ENCODE measurements around the gene CTNNA2.

The CTNNA2 gene

DNA sequence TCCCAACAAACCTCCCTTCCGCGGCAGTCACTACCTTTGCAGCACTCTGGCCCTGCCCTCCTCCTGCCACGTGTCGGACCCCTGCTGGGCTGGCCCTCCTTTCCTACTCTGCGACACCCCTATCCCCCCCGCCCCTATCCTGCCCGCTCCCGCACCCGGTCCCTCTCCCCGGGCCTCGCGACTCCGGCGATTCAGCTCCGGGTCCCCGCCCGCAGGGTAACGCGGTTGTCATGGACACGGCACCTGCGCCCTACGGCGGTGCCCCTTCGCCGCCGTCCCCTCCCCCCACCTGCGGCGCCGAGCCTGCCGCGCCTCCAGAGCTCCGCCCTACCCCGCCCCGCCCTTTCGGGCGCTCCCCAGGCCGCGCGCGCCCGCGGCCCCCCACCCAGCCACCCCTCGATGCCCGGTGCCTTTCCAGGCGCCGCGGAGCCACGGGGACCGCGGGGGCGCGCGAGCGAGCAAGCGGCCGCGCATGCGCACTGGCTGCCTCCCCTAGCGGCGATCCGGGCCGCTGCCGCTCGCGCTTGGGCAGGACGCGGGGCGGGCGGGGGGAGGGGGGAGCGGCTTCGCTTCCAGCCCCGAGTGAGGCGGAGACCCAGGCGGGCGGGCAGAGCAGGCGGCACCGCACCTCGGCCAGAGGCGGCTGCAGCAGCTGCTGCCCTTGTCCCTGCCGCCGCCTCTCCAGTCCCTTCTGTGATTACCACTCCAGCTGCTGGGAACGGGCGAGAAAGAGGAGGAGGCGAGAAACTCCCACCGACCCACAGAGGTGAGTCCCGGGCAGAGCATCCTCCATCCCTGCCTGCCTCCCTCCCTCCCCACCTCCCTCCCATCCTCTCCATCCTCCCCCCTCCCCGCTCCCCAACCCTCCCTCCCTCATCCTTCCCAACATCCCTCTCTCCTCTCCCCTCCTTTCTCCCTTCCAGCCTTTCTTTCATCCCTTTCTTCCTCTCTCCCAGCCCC, at the start of gene CTNNA2:
TSS of gene CTNNA2 (plus strand) at position 610 of the 960 bp plus-strand sequence.
- TF ChIP-seq GATA3 (IDR thresholded peaks at IDR 0.05; ENCODE audit: low read depth, low read length) (no peak), GATA2 (IDR thresholded peaks at IDR 0.05; ENCODE audit: low read depth, low read length) (no peak)

DNA sequence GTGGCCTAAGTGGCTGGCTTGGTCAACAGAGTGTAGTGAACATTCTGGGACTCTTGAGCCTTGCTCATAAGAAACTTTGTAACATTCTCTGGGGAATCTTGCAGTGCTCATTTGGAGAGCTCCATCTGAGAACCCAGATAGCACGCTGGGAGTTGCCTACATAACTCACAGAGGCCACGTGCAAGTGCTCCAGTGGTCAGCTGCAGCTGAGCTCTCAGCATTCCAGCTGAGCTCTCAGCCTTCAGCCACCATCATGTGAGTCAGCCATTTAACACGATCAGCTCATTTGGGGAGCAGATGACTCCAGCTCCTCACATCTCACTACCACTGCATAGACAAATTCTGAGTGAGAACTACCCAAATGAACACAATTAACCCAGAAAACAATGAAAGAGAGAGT, 25.5 kb upstream of the CTNNA2 start:
- TF ChIP-seq GATA3 (IDR thresholded peaks at IDR 0.05; ENCODE audit: low read depth, low read length) (no peak), GATA2 (IDR thresholded peaks at IDR 0.05; ENCODE audit: low read depth, low read length) (no peak)

DNA sequence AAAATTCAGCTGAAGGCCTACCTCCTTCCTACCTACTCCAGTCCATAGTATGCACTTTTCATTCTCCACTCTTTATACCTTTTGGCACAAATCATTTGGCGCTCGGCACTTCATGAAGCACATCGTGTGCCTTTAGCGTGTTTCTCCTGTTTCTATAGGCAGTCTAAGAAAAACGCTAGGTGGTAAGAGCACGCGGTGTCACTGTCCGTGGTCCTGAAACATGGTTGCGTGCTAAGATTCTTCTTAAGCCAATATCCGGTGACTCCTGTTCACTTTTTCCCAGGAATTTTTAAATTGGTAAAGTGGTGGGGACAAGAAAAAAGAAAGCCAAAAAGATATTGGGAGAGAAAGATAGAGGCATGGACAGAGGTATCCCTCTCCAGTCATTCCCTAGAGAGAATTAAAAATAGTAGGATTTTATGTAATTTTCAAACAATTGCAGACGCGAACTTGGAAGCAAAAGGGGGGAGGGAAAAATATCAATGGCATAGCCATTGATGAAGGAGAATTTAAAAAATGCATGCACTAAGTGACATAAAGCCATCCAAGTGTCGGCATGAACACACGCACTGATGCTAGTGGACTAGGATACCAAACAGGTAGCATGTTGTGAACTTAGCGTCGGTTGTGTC, 1.4 kb upstream of the CTNNA2 start:
- TF ChIP-seq GATA2 (IDR thresholded peaks at IDR 0.05; ENCODE audit: low read depth, low read length) (no peak), GATA3 (IDR thresholded peaks at IDR 0.05; ENCODE audit: low read depth, low read length) (no peak)

DNA sequence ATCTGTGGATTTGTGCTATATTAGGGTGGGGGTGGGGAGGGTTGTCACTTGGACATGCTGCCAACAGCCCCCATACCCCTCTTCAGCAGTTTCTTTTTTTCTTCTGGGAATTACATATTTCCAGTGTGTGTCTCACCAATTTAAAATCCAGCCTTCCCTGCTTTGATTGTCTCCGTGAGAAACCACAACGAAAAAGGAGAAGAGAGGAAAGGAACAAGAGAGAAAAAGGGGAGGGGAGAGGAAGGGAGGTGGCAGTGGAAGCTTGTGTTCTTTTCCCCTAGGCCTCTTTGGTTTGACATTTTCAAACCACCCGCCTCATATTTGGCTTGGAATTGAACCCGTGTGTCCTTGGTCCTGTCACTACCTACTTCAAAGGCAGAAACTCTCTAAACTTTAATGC, 860 bp downstream of the CTNNA2 start:
- no peak for TF ChIP-seq GATA3 (IDR thresholded peaks at IDR 0.05; ENCODE audit: low read depth, low read length)
- TF ChIP-seq GATA2 (IDR thresholded peaks at IDR 0.05; ENCODE audit: low read depth, low read length), result no peak

DNA sequence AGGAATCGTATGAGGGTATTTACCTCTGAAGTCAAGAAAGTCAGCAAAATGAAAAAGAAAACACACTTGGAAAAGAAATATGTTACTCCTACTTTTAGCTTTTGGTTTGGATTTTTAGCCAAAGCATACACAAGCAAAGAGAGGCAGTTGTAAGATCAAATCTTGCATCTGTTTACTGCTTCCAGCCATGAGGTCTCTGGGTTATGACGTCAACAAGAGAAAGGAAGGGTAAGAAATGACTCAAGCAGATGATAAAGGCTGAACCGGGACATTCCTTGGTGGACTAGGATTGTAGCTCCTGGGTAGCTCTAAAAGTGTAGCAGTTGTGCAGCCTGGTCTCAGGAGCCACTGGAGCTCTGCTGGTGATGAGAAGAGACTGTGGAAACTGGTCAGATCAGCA, 16.8 kb downstream of the CTNNA2 start:
- TF ChIP-seq GATA2 (IDR thresholded peaks at IDR 0.05; ENCODE audit: low read depth, low read length), result no peak
- TF ChIP-seq GATA3 (IDR thresholded peaks at IDR 0.05; ENCODE audit: low read depth, low read length), result no peak

DNA sequence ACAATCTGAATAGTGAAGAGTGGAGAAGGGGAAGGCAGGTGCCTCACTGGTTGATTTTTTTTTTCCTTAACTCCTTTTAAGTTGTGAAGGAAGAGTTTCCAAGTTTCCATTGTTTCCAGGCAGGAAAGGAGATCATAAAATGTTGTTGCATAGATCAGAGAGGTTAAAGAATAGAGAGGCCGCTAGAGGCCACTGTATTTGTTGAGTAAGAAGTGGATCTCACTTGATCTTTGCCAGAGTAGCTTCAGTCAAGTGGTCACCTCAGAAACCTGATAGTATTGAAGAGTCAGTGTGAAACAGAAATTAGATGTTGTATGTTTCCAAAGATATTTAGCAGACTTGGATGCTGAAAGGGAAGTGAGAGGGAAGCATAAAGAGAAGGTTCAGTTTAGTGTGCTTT, 17.6 kb downstream of the CTNNA2 start:
- TF ChIP-seq GATA3 (IDR thresholded peaks at IDR 0.05; ENCODE audit: low read depth, low read length) (no peak), GATA2 (IDR thresholded peaks at IDR 0.05; ENCODE audit: low read depth, low read length) (no peak)

DNA sequence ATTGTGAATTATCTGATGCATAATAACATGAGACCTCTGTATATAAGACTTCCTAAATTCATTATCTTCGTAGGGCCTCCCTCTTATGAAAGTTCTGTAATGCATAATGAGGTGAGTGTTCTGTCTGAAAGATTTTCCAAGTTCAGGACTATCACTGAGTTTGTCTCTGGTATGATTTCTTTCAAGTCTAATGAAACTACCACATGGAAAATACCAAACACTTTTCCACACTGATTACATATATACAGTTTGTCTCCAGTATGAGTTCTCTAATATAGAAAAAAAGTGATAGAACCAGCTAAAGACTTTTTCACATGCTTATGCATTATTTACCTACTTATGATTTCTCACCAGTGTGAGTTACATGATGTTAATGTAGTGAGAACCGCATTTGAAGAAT, 34.7 kb downstream of the CTNNA2 start:
- TF ChIP-seq GATA3 (IDR thresholded peaks at IDR 0.05; ENCODE audit: low read depth, low read length) (no peak), GATA2 (IDR thresholded peaks at IDR 0.05; ENCODE audit: low read depth, low read length) (no peak)

DNA sequence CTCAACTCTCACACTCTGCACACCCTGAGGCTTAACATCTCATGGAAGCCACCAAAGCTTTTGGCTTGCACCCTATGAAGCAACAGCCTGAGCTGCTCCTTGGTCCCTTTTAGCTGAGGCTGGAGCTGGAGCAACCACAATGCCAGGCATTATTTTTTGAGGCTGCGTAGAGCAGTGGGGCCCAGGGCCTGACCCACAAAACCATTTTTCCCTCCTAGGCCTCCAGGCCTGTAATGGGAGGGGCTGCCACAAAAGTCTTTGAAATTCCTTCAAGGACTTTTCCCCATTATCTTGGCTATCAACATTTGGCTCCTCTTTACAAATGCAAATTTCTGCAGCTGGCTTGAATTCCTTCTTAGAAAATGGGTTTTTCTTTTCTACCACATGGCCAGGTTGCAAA, 39.8 kb downstream of the CTNNA2 start:
- TF ChIP-seq GATA2 (IDR thresholded peaks at IDR 0.05; ENCODE audit: low read depth, low read length) (no peak), GATA3 (IDR thresholded peaks at IDR 0.05; ENCODE audit: low read depth, low read length) (no peak)

DNA sequence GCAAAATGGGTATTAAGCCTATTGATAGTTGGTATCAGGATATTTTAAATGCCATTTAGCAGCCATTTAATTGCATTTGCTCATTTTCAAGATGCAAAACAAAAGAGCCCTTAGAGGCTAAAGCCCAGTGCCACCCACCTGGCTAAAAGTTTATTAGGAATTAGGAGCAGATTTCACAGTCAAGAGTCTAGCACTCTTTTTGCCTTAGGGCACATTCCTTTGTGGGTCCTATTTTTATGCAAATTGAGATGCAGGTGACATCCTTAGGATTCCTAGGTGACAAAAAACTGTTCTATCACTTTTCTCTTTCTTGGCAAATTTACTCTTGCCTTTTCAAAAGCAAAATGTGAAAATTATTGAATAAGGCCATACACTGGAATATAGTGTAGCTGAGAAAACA, 42.0 kb downstream of the CTNNA2 start:
- TF ChIP-seq GATA2 (IDR thresholded peaks at IDR 0.05; ENCODE audit: low read depth, low read length) (no peak), GATA3 (IDR thresholded peaks at IDR 0.05; ENCODE audit: low read depth, low read length) (no peak)

DNA sequence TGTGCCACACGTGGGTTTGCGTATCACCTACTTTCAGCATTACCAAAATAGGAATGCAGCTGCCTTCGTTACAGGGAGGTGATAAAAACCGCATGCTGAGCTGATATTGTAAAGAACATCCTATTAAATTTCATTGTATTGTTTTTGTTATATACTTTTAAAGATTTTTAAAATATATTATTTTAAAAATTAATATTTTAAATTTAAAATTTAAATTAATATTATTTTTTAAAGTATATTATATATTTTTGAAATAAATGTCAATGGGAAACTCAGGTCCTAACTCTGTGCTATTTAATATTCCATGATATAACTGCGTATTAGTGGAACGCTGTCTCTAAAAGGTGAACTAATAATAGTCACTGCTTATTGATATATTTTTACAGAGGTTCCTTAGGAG, 51.2 kb downstream of the CTNNA2 start:
- TF ChIP-seq GATA2 (IDR thresholded peaks at IDR 0.05; ENCODE audit: low read depth, low read length) (no peak), GATA3 (IDR thresholded peaks at IDR 0.05; ENCODE audit: low read depth, low read length) (no peak)

DNA sequence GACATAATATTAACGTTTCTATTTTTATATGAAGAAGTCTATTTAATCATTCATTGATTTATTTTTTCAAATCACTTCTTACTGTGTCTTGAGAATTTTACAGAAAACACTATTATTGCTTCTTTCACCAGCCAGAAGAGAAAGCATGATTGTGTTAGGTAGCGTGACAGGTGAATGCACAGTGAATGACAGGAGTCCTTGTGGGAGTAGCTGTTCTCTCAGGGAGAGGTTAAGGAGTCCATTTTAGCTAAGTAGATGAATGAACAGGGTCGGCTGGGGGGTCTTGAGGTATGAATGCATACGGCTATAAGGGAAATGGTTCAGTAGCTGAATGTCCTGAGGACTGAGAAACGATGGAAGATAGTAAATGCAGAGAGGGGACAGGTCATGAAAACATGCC, 56.2 kb downstream of the CTNNA2 start:
- no peak for TF ChIP-seq GATA2 (IDR thresholded peaks at IDR 0.05; ENCODE audit: low read depth, low read length)
- no peak for TF ChIP-seq GATA3 (IDR thresholded peaks at IDR 0.05; ENCODE audit: low read depth, low read length)

DNA sequence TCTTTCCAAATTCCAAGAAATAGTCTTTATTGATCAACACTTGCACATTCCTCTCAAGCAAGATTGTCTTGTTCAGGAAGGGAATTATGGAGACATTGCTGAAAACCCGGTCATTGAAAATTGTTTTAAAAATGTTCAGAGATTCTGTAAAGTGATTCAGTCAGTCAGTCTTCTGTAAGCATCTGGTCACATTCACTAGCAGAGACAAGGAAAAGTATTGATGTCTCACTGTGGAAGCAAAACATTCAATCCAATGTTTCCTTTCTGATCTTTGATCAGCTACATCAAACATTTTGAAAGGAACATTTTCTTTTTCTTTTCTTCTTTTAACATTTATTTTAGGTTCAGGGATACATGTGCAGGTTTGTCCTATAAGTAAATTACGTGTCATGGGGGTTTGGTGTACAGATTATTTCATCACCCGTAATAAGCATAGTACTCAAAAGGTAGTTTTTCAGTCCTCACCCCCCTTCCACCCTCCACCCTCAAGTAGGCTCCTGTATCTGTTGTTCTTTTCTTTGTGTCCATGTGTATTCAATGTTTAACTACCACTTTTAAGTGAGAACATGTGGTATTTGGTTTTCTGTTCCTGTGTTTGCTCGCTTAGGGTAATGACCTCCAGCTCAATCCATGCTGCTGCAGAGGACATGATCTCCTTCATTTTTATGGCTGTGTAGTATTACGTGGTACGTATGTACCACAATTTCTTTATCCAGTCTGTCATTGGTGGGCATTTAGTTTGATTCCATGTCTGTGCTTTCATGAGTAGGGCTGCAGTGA, 61.2 kb downstream of the CTNNA2 start:
- TF ChIP-seq GATA2 (IDR thresholded peaks at IDR 0.05; ENCODE audit: low read depth, low read length), result no peak

DNA sequence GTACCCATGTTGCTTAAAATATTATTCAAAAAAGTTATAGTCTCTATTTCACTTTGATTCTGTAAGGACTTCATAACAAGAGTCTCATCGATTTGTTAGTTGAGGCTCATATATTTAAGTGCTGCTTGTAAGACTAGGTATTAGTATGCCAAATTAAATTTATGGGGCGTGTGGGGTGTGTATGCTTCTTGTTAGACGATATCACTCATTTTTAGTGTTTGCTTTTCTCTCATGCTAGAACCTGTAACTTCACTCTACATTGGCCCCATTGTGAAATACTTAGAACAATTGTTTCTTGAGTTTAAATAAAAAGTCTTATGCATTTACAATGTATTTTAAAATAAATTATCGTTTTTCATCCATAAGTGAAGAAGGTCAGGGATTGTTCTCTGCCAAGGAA, 63.6 kb downstream of the CTNNA2 start:
- TF ChIP-seq GATA3 (IDR thresholded peaks at IDR 0.05; ENCODE audit: low read depth, low read length) (no peak), GATA2 (IDR thresholded peaks at IDR 0.05; ENCODE audit: low read depth, low read length) (no peak)

DNA sequence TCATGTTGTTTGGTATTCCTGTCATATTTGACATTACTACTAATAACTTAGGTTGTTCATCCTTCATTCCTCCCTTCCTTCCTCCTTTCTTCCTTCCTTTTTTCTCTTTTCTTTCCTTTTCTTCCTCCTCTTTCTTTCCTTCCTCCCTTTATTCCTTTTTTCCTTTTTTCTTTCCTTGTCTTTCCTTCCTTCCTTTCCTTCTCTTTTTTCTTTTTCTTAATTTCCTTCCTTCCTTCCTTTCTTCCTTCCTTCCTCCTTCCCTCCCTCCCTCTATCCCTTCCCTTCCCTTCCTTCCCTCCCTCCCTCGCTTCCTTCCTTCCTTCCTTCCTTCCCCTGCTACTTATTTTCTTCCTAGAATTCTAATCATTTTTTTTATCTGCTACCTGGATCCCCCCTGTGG, 66.1 kb downstream of the CTNNA2 start:
- TF ChIP-seq GATA2 (IDR thresholded peaks at IDR 0.05; ENCODE audit: low read depth, low read length) (no peak), GATA3 (IDR thresholded peaks at IDR 0.05; ENCODE audit: low read depth, low read length) (no peak)

Measured in SH-SY5Y (cell line).